ENCODE measurements around the gene GLRA3.

DNA sequence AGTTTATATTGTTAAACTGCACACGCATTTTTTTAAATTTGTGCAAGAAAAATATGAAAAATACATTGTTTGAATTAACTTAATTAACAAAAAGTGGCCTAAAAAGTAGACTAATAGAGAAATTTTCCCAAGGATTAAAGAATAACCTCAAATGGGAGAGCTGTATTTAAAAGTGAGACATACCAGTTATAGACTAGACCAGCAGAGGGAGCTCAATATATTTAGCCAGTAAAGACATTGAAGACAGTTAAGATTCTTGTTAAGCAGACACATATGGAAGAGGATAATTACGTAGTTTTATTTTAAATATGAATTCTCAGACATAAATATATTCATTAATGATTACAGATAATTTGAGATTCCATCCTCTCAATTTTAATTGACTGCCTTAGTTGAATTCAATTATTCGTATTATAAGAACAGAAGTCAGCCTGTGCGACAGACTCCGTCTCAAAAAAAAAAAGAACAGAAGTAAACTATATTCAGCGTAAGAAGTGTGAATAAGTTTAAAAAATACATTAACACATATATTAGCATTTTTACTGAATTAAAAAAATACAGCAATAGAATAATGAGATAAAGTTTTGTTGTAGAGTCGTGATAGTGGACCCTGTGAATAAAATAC lies 64.8 kb downstream of the GLRA3 start:
- TF ChIP-seq EGR1 (IDR thresholded peaks at IDR 0.05) (no peak), NFIC (IDR thresholded peaks at IDR 0.05) (no peak)

Data from Ishikawa (cell line).